ENCODE data around the gene PYHIN1. TPM values are rescaled to one million over a fixed set of nuclear protein-coding genes. Genes with fewer than 3 reads are reported as not detected.

PYHIN1 gene
- total RNA-seq, 1 experiment from 2014 or later = not detected

DNA sequence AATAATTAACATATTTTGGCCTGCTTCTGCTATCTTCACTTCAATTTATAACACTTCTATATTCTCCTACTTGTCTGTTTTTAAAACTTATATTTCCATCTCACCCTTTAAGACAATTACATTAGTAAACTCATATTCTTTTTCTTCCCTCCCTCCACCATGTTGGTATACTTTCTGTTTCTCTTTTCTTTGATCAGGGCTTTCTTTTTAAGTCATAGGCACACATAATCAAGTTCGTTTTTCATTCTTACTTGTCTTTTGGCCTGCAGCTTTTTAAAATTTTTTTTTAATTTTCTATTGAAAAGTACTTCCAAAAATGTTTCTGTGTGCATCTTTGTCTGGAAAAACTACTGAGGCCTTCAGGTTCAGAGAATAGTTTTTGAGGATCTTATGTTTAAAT is 2.3 kb downstream of the PYHIN1 start:
- RAD21 ChIA-PET (ENCODE audit: low non-redundant PET in 1 of 2, low total read pairs in 2 of 2, uncharacterized antibody in 2 of 2, unreplicated experiment in 2 of 2) = no interaction called here
- DNase-seq (ENCODE audit: low read depth, low spot score) (no peak), ATAC-seq (no peak)
- no peak for TF ChIP-seq POLR2A (IDR thresholded peaks at IDR 0.05; ENCODE audit: borderline replicate concordance, extremely low read depth, insufficient read depth, insufficient read length)
- no peak for TF ChIP-seq EZH2phosphoT487 (IDR thresholded peaks at IDR 0.05; ENCODE audit: borderline replicate concordance)
- no peak for TF ChIP-seq YY1 (IDR thresholded peaks at IDR 0.05; ENCODE audit: extremely low read depth, insufficient replicate concordance, low read depth, low read length)
- TF ChIP-seq, protein P1, sequence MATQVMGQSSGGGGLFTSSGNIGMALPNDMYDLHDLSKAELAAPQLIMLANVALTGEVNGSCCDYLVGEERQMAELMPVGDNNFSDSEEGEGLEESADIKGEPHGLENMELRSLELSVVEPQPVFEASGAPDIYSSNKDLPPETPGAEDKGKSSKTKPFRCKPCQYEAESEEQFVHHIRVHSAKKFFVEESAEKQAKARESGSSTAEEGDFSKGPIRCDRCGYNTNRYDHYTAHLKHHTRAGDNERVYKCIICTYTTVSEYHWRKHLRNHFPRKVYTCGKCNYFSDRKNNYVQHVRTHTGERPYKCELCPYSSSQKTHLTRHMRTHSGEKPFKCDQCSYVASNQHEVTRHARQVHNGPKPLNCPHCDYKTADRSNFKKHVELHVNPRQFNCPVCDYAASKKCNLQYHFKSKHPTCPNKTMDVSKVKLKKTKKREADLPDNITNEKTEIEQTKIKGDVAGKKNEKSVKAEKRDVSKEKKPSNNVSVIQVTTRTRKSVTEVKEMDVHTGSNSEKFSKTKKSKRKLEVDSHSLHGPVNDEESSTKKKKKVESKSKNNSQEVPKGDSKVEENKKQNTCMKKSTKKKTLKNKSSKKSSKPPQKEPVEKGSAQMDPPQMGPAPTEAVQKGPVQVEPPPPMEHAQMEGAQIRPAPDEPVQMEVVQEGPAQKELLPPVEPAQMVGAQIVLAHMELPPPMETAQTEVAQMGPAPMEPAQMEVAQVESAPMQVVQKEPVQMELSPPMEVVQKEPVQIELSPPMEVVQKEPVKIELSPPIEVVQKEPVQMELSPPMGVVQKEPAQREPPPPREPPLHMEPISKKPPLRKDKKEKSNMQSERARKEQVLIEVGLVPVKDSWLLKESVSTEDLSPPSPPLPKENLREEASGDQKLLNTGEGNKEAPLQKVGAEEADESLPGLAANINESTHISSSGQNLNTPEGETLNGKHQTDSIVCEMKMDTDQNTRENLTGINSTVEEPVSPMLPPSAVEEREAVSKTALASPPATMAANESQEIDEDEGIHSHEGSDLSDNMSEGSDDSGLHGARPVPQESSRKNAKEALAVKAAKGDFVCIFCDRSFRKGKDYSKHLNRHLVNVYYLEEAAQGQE (IDR thresholded peaks at IDR 0.05; ENCODE audit: low read depth) = no peak
- TF ChIP-seq ZFX (IDR thresholded peaks at IDR 0.05) = no peak
- TF ChIP-seq TCF7L2 (IDR thresholded peaks at IDR 0.05; ENCODE audit: borderline replicate concordance, extremely low read depth, insufficient read depth, insufficient read length) = no peak
- TF ChIP-seq JUND (IDR thresholded peaks at IDR 0.05) = no peak
- TF ChIP-seq, protein P2, sequence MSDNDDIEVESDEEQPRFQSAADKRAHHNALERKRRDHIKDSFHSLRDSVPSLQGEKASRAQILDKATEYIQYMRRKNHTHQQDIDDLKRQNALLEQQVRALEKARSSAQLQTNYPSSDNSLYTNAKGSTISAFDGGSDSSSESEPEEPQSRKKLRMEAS (IDR thresholded peaks at IDR 0.05) = no peak
- TF ChIP-seq SIN3A (IDR thresholded peaks at IDR 0.05; ENCODE audit: low read depth) = no peak
- TF ChIP-seq CEBPB (IDR thresholded peaks at IDR 0.05; ENCODE audit: low read depth) = no peak
- no peak for TF ChIP-seq EGR1 (IDR thresholded peaks at IDR 0.05; ENCODE audit: low read depth)
- TF ChIP-seq SRF (IDR thresholded peaks at IDR 0.05; ENCODE audit: low read depth) = no peak
- no peak for TF ChIP-seq FOSL1 (IDR thresholded peaks at IDR 0.05; ENCODE audit: low read depth)
- no peak overlapping the region for H3K4me2 ChIP-seq (ENCODE audit: low read length)
- POLR2A ChIA-PET = no interaction called here
- no peaks in the 10 kb centered on the region for H3K4me1 ChIP-seq (ENCODE audit: control insufficient read depth in 1 of 2, insufficient read depth in 2 of 2, low read length in 2 of 2)
- no peaks in the 10 kb centered on the region for H4K20me1 ChIP-seq (ENCODE audit: insufficient read depth)
- H3K79me2 ChIP-seq (ENCODE audit: insufficient read depth, low read length) = no peaks in the 10 kb centered on the region
- BruUV-seq (replicated peaks) = no TSS peak
- H2AFZ ChIP-seq (ENCODE audit: low read depth, low read length, poor library complexity, severe bottlenecking) = no peak overlapping the region
- no peak overlapping the region for H3K27ac ChIP-seq (ENCODE audit: low read depth, low read length)
- H3K9ac ChIP-seq (ENCODE audit: low read length) = no peak overlapping the region
- H3K4me3 ChIP-seq (replicated peaks in 1 of 2; ENCODE audit: low read depth in 1 of 2, low read length in 2 of 2) = no peak overlapping the region
- H3K27me3 ChIP-seq (ENCODE audit: insufficient read depth, low read length) = no peaks in the 10 kb centered on the region
- H3K36me3 ChIP-seq (ENCODE audit: control insufficient read depth in 1 of 2, insufficient read depth in 2 of 2, low read length in 2 of 2) = no peaks in the 10 kb centered on the region
- H3K9me3 ChIP-seq (ENCODE audit: control insufficient read depth in 1 of 2, insufficient read depth in 1 of 2, low read depth in 1 of 2, low read length in 2 of 2) = peaks cover 0 to 4% of the 10 kb centered on the region in 2 experiments; a peak in 1 of 4 replicates
- CTCF ChIA-PET = no interaction called here
- no peaks in the 10 kb centered on the region for H3K9me2 ChIP-seq (ENCODE audit: insufficient read depth)
- intact Hi-C loops (cut with micrococcal nuclease) = no loop called here
